Naive thymus-derived CD4-positive, alpha-beta T cell (primary cell): ENCODE measurements around the gene B4GALT3. TPM values are rescaled to one million over a fixed set of nuclear protein-coding genes. Genes with fewer than 3 reads are reported as not detected.

Source experiments
- ATAC-seq: fragments of 150-1000 bp; cut with Tn5 transposase; 2 replicates; pipeline ENCODE4 v1.10.0; 2021; ENCODE audit warnings: mild to moderate bottlenecking, moderate library complexity
- CTCF ChIA-PET: fragments of 350-600 bp; sonication (Branson Sonifier 250); formaldehyde crosslinking; loops from one replicate; lab custom pipeline; 2021; ENCODE audit warnings: antibody characterized with exemption; lab: Charles Lee
- POLR2A ChIA-PET: fragments of 350-600 bp; sonication (Branson Sonifier 250); formaldehyde crosslinking; loops from one replicate; lab custom pipeline; 2021; ENCODE audit warnings: antibody characterized with exemption, inconsistent platforms; lab: Charles Lee
- DNase-seq, 9 donors: peaks; one replicate each; pipeline versions ENCODE4 v3.0.0 to v3.0.0-alpha.2; 2020 to 2022; ENCODE audit warnings: mixed read lengths in 1 of 9
- H3K27ac ChIP-seq: one replicate; pipeline ENCODE4 v1.7.0; 2013; ENCODE audit warnings: mild to moderate bottlenecking, low read depth, low read length, moderate library complexity
- H3K27me3 ChIP-seq, 2 donors: one replicate each; pipeline ENCODE4 v1.7.0; 2013; ENCODE audit warnings: low read length in 2 of 2, mild to moderate bottlenecking in 2 of 2, moderate library complexity in 2 of 2; ENCODE audit not compliant: control insufficient read depth in 2 of 2, insufficient read depth in 2 of 2
- H3K36me3 ChIP-seq, 3 experiments: 1 replicate in 2 of 3; 2 replicates in 1 of 3; pipeline ENCODE4 v1.7.0; 2013; ENCODE audit warnings: low read length in 3 of 3, mild to moderate bottlenecking in 3 of 3, moderate library complexity in 1 of 3; ENCODE audit not compliant: insufficient read depth in 3 of 3, control insufficient read depth in 2 of 3
- H3K4me1 ChIP-seq, 2 donors: one replicate each; pipeline ENCODE4 v1.7.0; 2013; ENCODE audit warnings: low read length in 2 of 2, mild to moderate bottlenecking in 2 of 2, moderate library complexity in 1 of 2; ENCODE audit not compliant: control insufficient read depth in 2 of 2, insufficient read depth in 2 of 2
- H3K4me3 ChIP-seq: 2 replicates; pipeline ENCODE4 v1.7.0; 2013; ENCODE audit warnings: mild to moderate bottlenecking, low read length
- H3K9me3 ChIP-seq, 3 experiments: 1 replicate in 2 of 3; 2 replicates in 1 of 3; pipeline ENCODE4 v1.7.0; 2013; ENCODE audit warnings: low read length in 3 of 3; ENCODE audit not compliant: control insufficient read depth in 2 of 3
- H3K27ac Mint-ChIP-seq, 9 donors: one replicate each; pipeline ENCODE4 v1.8.0; 2020 to 2022; ENCODE audit warnings: mixed read lengths in 9 of 9, mild to moderate bottlenecking in 8 of 9, moderate library complexity in 5 of 9, inconsistent platforms in 2 of 9
- H3K27me3 Mint-ChIP-seq, 5 donors: one replicate each; pipeline ENCODE4 v1.8.0; 2021 to 2022; ENCODE audit warnings: mixed read lengths in 5 of 5, mild to moderate bottlenecking in 1 of 5
- H3K36me3 Mint-ChIP-seq, 5 donors: one replicate each; pipeline ENCODE4 v1.8.0; 2020 to 2022; ENCODE audit warnings: mixed read lengths in 5 of 5, mild to moderate bottlenecking in 3 of 5, inconsistent platforms in 1 of 5
- H3K4me1 Mint-ChIP-seq, 7 donors: one replicate each; pipeline ENCODE4 v1.8.0; 2020 to 2022; ENCODE audit warnings: mixed read lengths in 7 of 7, mild to moderate bottlenecking in 3 of 7, inconsistent platforms in 1 of 7
- H3K4me3 Mint-ChIP-seq, 10 donors: one replicate each; pipeline ENCODE4 v1.8.0; 2020 to 2022; ENCODE audit warnings: mild to moderate bottlenecking in 10 of 10, mixed read lengths in 10 of 10, moderate library complexity in 6 of 10, inconsistent platforms in 2 of 10
- H3K9me3 Mint-ChIP-seq, 11 donors: one replicate each; pipeline ENCODE4 v1.8.0; 2020 to 2022; ENCODE audit warnings: mixed read lengths in 11 of 11, mild to moderate bottlenecking in 4 of 11, inconsistent platforms in 1 of 11, moderate library complexity in 1 of 11
- intact Hi-C, 2 donors: fragments of 100-400 bp; cut with micrococcal nuclease; formaldehyde crosslinking; loops; one replicate each; pipeline ENCODE4 v1.15.1; 2023
- polyA plus RNA-seq, 2 donors: library from polyadenylated mRNA; unstranded; fragments of 300-500 nt; fragmentation: Illumina TruSeq; gene quantifications; one replicate each; pipeline ENCODE4 v1.2.3, GENCODE V29; 2021
- total RNA-seq, 6 experiments: library from RNA in 5 of 6; stranded (reverse) in 5 of 6; gene quantifications; 1 replicate in 5 of 6; 2 replicates in 1 of 6; pipeline ENCODE4 v1.2.3 and lab custom pipeline; 2021 to 2026

Gene B4GALT3
- total and polyA plus RNA-seq, 7 experiments from 2014 or later, result 36.2 to 83.7 (median 52.5) TPM

- no peak for ATAC-seq
- H3K36me3 ChIP-seq, result peaks cover 0 to 49% (median 0%) of the 10 kb centered on the region in 3 experiments
- POLR2A ChIA-PET, result interaction anchor here (0.7 to 6.2 kb wide), 14 partner anchors 8 to 148 kb away, joined by 3 to 63 read pairs (median 4); partner anchors contain the start of genes ADAMTS4, ARHGAP30, DEDD and PPOX
- Mint-ChIP-seq H3K4me3 (peak overlapping the region; percentile 88 to 94 (median 92)), H3K27ac (peak overlapping the region; percentile 89 to 97 (median 93)), H3K4me1 (peaks cover 32 to 76% (median 70%) of the 10 kb centered on the region in 7 donors), H3K36me3 (peaks cover 11 to 23% (median 18%) of the 10 kb centered on the region in 5 donors), H3K27me3 (no peaks in the 10 kb centered on the region), H3K9me3 (no peaks in the 10 kb centered on the region)
- peak overlapping the region; percentile 84 for H3K27ac ChIP-seq
- CTCF ChIA-PET, result interaction anchor here (0.5 to 2.1 kb wide), 8 partner anchors 7 to 115 kb away, joined by 3 to 9 read pairs (median 4); partner anchors contain the start of genes DEDD and PPOX
- no peaks in the 10 kb centered on the region for H3K9me3 ChIP-seq
- H3K27me3 ChIP-seq, result no peaks in the 10 kb centered on the region
- no peak for DNase-seq
- H3K4me1 ChIP-seq, result peaks cover 31 to 34% of the 10 kb centered on the region in 2 donors
- peak overlapping the region; percentile 68 for H3K4me3 ChIP-seq
- intact Hi-C loops, result loop anchor here (1.0 to 5.0 kb wide), 7 partner anchors 18 to 321 kb away; partner anchors contain the start of genes DEDD (in 2 of the 2), NDUFS2 (in 2 of the 2) and B4GALT3 (in 1 of the 2)
Measured at GRCh38 chr1:161158316-161159010, 18.8 kb downstream of the B4GALT3 start.

- Mint-ChIP-seq H3K36me3 (peaks cover 9 to 19% (median 12%) of the 10 kb centered on the region in 5 donors), H3K27me3 (no peaks in the 10 kb centered on the region), H3K27ac (peak overlapping the region in 8 of 9 donors; percentile 1 to 97 (median 94)), H3K9me3 (no peaks in the 10 kb centered on the region), H3K4me3 (peak overlapping the region in 9 of 10 donors; percentile 88 to 94 (median 92)), H3K4me1 (peaks cover 28 to 75% (median 67%) of the 10 kb centered on the region in 7 donors)
- Histone ChIP-seq H3K4me3 (no peak overlapping the region), H3K27ac (peak overlapping the region; percentile 27), H3K36me3 (peaks cover 0 to 43% (median 0%) of the 10 kb centered on the region in 3 experiments), H3K4me1 (peaks cover 34 to 38% of the 10 kb centered on the region in 2 donors), H3K27me3 (no peaks in the 10 kb centered on the region), H3K9me3 (no peaks in the 10 kb centered on the region)
- ChIA-PET POLR2A (interaction anchor here (0.7 to 6.2 kb wide), 13 partner anchors 8 to 148 kb away, joined by 3 to 63 read pairs (median 4); partner anchors contain the start of genes ADAMTS4, ARHGAP30, DEDD and PPOX), CTCF (interaction anchor here (0.7 to 2.1 kb wide), 8 partner anchors 8 to 160 kb away, joined by 3 to 9 read pairs (median 3); partner anchors contain the start of genes DEDD and PPOX)
- intact Hi-C loops, result loop anchor here (2.0 to 5.0 kb wide), 3 partner anchors 19 to 321 kb away; partner anchors contain the start of genes NDUFS2 (in 2 of the 2) and B4GALT3 (in 1 of the 2)
- DNase-seq (no peak), ATAC-seq (no peak)
Measured at GRCh38 chr1:161157867-161158266, 19.4 kb downstream of the B4GALT3 start.

DNA sequence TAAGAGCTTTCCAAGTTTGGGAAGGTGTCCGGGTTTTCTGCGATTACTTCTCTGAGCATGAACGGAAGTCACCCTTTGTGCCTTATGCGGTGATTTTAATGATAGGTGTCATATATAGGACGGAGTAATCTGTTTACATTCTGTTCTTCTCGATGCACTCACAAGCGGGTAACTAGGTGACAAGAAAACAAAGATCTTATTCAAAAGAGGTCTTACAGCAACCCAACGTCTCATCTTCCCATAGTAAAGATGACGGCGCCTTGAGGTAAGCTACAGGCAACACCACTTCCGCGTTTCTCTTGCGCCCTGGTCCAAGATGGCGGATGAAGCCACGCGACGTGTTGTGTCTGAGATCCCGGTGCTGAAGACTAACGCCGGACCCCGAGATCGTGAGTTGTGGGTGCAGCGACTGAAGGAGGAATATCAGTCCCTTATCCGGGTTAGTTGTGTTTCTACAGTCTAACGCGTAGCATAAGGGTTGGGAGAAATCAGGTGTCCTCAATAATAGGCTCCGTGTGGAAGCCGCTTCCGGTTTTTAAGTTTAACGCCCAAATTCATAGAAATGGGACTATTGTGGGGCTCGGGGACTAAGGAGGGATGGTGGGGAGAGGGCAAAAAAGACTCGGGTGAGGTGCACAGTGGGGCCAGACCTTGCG, 23.5 kb downstream of the B4GALT3 start, which contains the start of gene UFC1:
Gene UFC1, plus strand, starts transcription at position 297 of the 656 bp plus-strand sequence. Its CDS starts 20 bp downstream, at position 317.
- peaks cover 0 to 18% (median 0%) of the 10 kb centered on the region in 3 experiments for H3K36me3 ChIP-seq
- peak within 1 kb of the TSS; percentile 93 to 100 (median 100) for H3K4me3 Mint-ChIP-seq
- H3K27me3 Mint-ChIP-seq, result no peaks in the 10 kb centered on the region
- DNase-seq (peak; percentile 72 to 92 (median 87)), ATAC-seq (peak; percentile 94)
- H3K36me3 Mint-ChIP-seq, result peaks cover 6 to 12% (median 9%) of the 10 kb centered on the region in 5 donors
- no peaks in the 10 kb centered on the region for H3K9me3 ChIP-seq
- H3K4me1 ChIP-seq, result peaks cover 13 to 20% of the 10 kb centered on the region in 2 donors
- H3K4me1 Mint-ChIP-seq, result peaks cover 7 to 39% (median 34%) of the 10 kb centered on the region in 7 donors
- intact Hi-C loops, result loop anchor here (1.0 to 2.0 kb wide), 11 partner anchors 12 to 109 kb away; partner anchors contain the start of genes DEDD (in 2 of the 2), NDUFS2 (in 2 of the 2), NIT1 (in 2 of the 2) and PFDN2 (in 2 of the 2)
- H3K27ac Mint-ChIP-seq, result peak within 1 kb of the TSS; percentile 100
- peak within 1 kb of the TSS; percentile 86 for H3K4me3 ChIP-seq
- CTCF ChIA-PET, result interaction anchor here (0.9 to 3.7 kb wide), 2 partner anchors 12 to 73 kb away, joined by 3 to 18 read pairs; partner anchors contain the start of gene PPOX
- H3K9me3 Mint-ChIP-seq, result no peaks in the 10 kb centered on the region
- no peaks in the 10 kb centered on the region for H3K27me3 ChIP-seq
- POLR2A ChIA-PET, result interaction anchor here (0.6 to 6.2 kb wide), 25 partner anchors 8 to 156 kb away, joined by 3 to 63 read pairs (median 8); partner anchors contain the start of genes APOA2, ARHGAP30, B4GALT3 and DEDD
- H3K27ac ChIP-seq, result peak within 1 kb of the TSS; percentile 88

DNA sequence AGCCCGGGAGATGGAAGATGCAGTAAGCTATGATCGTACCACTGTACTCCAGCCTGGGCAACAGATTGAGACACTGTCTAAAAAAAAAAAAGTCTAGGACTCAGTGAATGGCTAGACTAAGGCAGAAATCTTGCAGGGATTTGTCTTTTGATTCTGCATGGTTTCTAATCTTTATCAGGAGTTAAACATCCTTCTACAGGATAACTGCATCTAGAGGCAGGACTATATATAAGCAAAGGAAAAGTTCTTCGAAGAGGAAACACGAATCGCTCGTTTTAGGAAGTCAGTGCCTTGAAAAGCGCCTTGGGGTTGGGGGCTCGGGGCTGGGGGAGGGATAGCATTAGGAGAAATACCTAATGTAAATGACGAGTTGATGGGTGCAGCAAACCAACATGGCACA, 24.1 kb downstream of the B4GALT3 start:
- Mint-ChIP-seq H3K36me3 (peaks cover 6 to 12% (median 9%) of the 10 kb centered on the region in 5 donors), H3K27me3 (no peaks in the 10 kb centered on the region), H3K4me3 (peak overlapping the region; percentile 93 to 100 (median 100)), H3K9me3 (no peaks in the 10 kb centered on the region), H3K4me1 (peaks cover 4 to 32% (median 29%) of the 10 kb centered on the region in 7 donors), H3K27ac (peak overlapping the region; percentile 92 to 100 (median 100))
- no peaks in the 10 kb centered on the region for H3K27me3 ChIP-seq
- intact Hi-C loops, result loop anchor here (1.0 to 2.0 kb wide), 10 partner anchors 13 to 108 kb away; partner anchors contain the start of genes DEDD (in 2 of the 2), NDUFS2 (in 2 of the 2), PPOX (in 2 of the 2) and B4GALT3 (in 1 of the 2)
- no peak for ATAC-seq
- H3K4me3 ChIP-seq, result peak overlapping the region; percentile 86
- peak overlapping the region; percentile 88 for H3K27ac ChIP-seq
- ChIA-PET POLR2A (interaction anchor here (0.6 to 6.2 kb wide), 23 partner anchors 9 to 156 kb away, joined by 3 to 63 read pairs (median 8); partner anchors contain the start of genes APOA2, ARHGAP30, B4GALT3 and DEDD), CTCF (interaction anchor here (0.9 to 3.7 kb wide), 2 partner anchors 13 to 73 kb away, joined by 3 to 18 read pairs; partner anchors contain the start of gene PPOX)
- no peak for DNase-seq
- peaks cover 0 to 14% (median 0%) of the 10 kb centered on the region in 3 experiments for H3K36me3 ChIP-seq
- H3K4me1 ChIP-seq, result peaks cover 12 to 18% of the 10 kb centered on the region in 2 donors
- no peaks in the 10 kb centered on the region for H3K9me3 ChIP-seq

DNA sequence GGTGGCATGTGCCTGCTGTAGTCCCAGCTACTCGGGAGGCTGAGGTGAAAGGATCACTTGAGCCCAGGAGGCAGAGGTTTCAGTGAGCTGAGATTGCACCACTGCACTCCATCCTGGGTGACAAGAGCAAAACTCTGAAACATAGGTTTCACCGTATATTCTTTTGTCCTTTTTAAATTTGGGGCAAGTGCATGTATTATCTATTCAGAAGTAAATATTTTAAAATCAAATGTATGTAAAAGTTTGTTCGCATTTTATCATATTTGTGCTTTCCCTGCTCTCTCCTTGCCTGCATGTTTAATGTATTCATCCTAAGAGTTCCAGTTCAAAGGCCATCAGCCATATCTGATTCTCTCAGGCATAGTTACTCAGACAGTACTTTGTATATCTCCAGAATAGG, 31.5 kb downstream of the B4GALT3 start:
- CTCF ChIA-PET, result no interaction called here
- no peak overlapping the region for H3K4me3 Mint-ChIP-seq

More for the DNA sequence above, 31.5 kb downstream of the B4GALT3 start:
- no peaks in the 10 kb centered on the region for H3K9me3 ChIP-seq
- intact Hi-C loops, result no loop called here
- DNase-seq, result no peak
- no peaks in the 10 kb centered on the region for H3K27me3 ChIP-seq
- no peaks in the 10 kb centered on the region for H3K36me3 Mint-ChIP-seq
- H3K27ac Mint-ChIP-seq, result no peak overlapping the region
- no peaks in the 10 kb centered on the region for H3K36me3 ChIP-seq
- H3K27me3 Mint-ChIP-seq, result no peaks in the 10 kb centered on the region
- no peak overlapping the region for H3K27ac ChIP-seq
- H3K4me3 ChIP-seq, result no peak overlapping the region
- H3K4me1 ChIP-seq, result no peaks in the 10 kb centered on the region
- POLR2A ChIA-PET, result interaction anchor here (1.3 kb wide), 1 partner anchor 13 kb away, joined by 5 read pairs; the partner anchor contains the start of gene DEDD
- no peaks in the 10 kb centered on the region for H3K9me3 Mint-ChIP-seq
- ATAC-seq, result no peak
- no peaks in the 10 kb centered on the region for H3K4me1 Mint-ChIP-seq
